Panc1 (cell line): Measurements from ENCODE around the gene MAGI3. TPM values are rescaled to one million over a fixed set of nuclear protein-coding genes. Genes with fewer than 3 reads are reported as not detected.

Experiments
- ATAC-seq: fragments of 200-7000 bp; cut with Tn5 transposase; 2 replicates; pipeline ENCODE4 v1.9.1; 2020; ENCODE audit warnings: mild to moderate bottlenecking, moderate library complexity
- BruUV-seq: library from RNA; stranded (reverse); fragments of 400-500 nt; replicated peaks from 2 replicates; lab custom pipeline; 2021; lab: Mats Ljungman, UMichigan
- CTCF ChIA-PET: fragments of 300-600 bp; sonication (Branson Sonifier 250); formaldehyde crosslinking; loops from one replicate; lab custom pipeline; 2022; ENCODE audit warnings: antibody characterized with exemption; lab: Charles Lee
- POLR2A ChIA-PET: fragments of 300-600 bp; sonication (Branson Sonifier 250); formaldehyde crosslinking; loops from one replicate; lab custom pipeline; 2022; ENCODE audit warnings: antibody characterized with exemption; lab: Charles Lee
- DNase-seq: peaks from one replicate; pipeline ENCODE4 v3.0.0-alpha.2; 2010; ENCODE audit warnings: low read depth, low spot score
- H3K27ac ChIP-seq: 2 replicates; pipeline ENCODE4 v1.5.1; 2011; ENCODE audit warnings: mild to moderate bottlenecking, low read length, inconsistent platforms
- H3K27me3 ChIP-seq: fragments of 200-500 bp; sonication (Bioruptor generic); 2 replicates; pipeline ENCODE4 v1.6.0; 2014; ENCODE audit warnings: low read length, inconsistent platforms; ENCODE audit not compliant: control insufficient read depth, insufficient read depth
- H3K36me3 ChIP-seq: fragments of 200-500 bp; sonication (Bioruptor generic); 2 replicates; pipeline ENCODE4 v1.5.1; 2014; ENCODE audit warnings: inconsistent platforms, mild to moderate bottlenecking, low read length, moderate library complexity; ENCODE audit not compliant: control insufficient read depth, insufficient read depth
- H3K4me1 ChIP-seq: 2 replicates; pipeline ENCODE4 v1.5.1; 2011; ENCODE audit warnings: inconsistent platforms, mild to moderate bottlenecking, low read length, moderate library complexity; ENCODE audit not compliant: control insufficient read depth, insufficient read depth
- H3K4me3 ChIP-seq, 2 experiments: 2 replicates each; pipeline ENCODE4 v1.5.1; 2011 to 2012; ENCODE audit warnings: low read depth in 2 of 2, low read length in 2 of 2, mild to moderate bottlenecking in 2 of 2, inconsistent platforms in 1 of 2, moderate library complexity in 1 of 2
- H3K9me3 ChIP-seq: fragments of 200-500 bp; sonication (Bioruptor generic); 2 replicates; pipeline ENCODE4 v1.5.1; 2014; ENCODE audit warnings: low read depth, mild to moderate bottlenecking, inconsistent platforms, low read length, moderate library complexity; ENCODE audit not compliant: control insufficient read depth, insufficient read depth
- POLR2AphosphoS5 ChIP-seq: IDR thresholded peaks from 2 replicates; pipeline ENCODE4 v1.6.1; 2012; ENCODE audit warnings: mild to moderate bottlenecking, low read depth, low read length, moderate library complexity
- SIN3A ChIP-seq: IDR thresholded peaks from 2 replicates; pipeline ENCODE4 v1.6.1; 2012; ENCODE audit warnings: low read depth, mild to moderate bottlenecking, low read length, moderate library complexity, borderline replicate concordance; ENCODE audit not compliant: insufficient read depth
- TCF7L2 ChIP-seq: IDR thresholded peaks from 2 replicates; pipeline ENCODE4 v1.6.1; 2011; ENCODE audit warnings: mild to moderate bottlenecking, low read depth, low read length, inconsistent platforms
- in situ Hi-C: cut with HindIII; loops from 2 replicates; pipeline ENCODE4 v1.10.0; 2016; ENCODE audit warnings: low sequenced_read_pairs, low pct_unique_long_range_greater_than_20kb
- intact Hi-C: fragments of 100-400 bp; cut with micrococcal nuclease; formaldehyde crosslinking; loops from one replicate; pipeline ENCODE4 v1.10.0; 2022; ENCODE audit not compliant: unreplicated experiment
- total RNA-seq: library from RNA; stranded (reverse); gene quantifications from one replicate; pipeline ENCODE4 v1.2.1, GENCODE V29; 2021; ENCODE audit not compliant: unreplicated experiment
- TF ChIP-seq, protein P1 (sequence below), 2 experiments: IDR thresholded peaks; 2 replicates each; pipeline ENCODE4 v1.6.1; 2011 to 2012; ENCODE audit warnings: low read depth in 2 of 2, control low read depth in 1 of 2, low read length in 1 of 2, mild to moderate bottlenecking in 1 of 2, moderate library complexity in 1 of 2; ENCODE audit not compliant: insufficient read depth in 1 of 2
- TF ChIP-seq, protein P2 (sequence below): fragments of 450-650 bp; IDR thresholded peaks from 2 replicates; pipeline ENCODE4 v1.5.1; 2017; ENCODE audit warnings: mild to moderate bottlenecking

The MAGI3 gene
- total RNA-seq, 1 experiment from 2014 or later, result 10.9 TPM

DNA sequence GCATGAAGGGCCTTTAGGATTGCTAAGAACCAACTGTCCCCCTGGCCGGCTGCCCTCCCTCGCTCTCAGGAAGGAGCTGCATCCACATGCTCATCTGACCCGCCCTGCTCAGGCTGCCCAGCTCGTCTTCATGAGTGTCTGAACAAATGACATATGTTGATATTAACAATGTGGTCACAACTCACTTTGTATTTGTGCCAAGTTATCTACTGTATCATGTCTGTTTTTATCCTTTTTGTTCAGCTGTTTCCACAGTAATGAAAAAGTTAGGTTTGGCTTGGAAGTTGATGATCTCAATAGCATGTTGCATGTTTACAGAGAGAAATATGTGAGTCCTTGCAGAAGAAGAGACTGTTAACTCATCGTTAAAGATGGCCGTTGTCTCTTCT lies 293.8 kb downstream of the MAGI3 start:
- intact Hi-C loops (no loop called here), in situ Hi-C loops (no loop called here)
- CTCF ChIA-PET, result no interaction called here
- H3K27me3 ChIP-seq, result no peaks in the 10 kb centered on the region
- H3K36me3 ChIP-seq, result no peaks in the 10 kb centered on the region; the same call in 1 of the 2 replicates
- no TSS peak for BruUV-seq
- H3K9me3 ChIP-seq, result no peaks in the 10 kb centered on the region
- POLR2A ChIA-PET, result no interaction called here
- TF ChIP-seq, protein P1, sequence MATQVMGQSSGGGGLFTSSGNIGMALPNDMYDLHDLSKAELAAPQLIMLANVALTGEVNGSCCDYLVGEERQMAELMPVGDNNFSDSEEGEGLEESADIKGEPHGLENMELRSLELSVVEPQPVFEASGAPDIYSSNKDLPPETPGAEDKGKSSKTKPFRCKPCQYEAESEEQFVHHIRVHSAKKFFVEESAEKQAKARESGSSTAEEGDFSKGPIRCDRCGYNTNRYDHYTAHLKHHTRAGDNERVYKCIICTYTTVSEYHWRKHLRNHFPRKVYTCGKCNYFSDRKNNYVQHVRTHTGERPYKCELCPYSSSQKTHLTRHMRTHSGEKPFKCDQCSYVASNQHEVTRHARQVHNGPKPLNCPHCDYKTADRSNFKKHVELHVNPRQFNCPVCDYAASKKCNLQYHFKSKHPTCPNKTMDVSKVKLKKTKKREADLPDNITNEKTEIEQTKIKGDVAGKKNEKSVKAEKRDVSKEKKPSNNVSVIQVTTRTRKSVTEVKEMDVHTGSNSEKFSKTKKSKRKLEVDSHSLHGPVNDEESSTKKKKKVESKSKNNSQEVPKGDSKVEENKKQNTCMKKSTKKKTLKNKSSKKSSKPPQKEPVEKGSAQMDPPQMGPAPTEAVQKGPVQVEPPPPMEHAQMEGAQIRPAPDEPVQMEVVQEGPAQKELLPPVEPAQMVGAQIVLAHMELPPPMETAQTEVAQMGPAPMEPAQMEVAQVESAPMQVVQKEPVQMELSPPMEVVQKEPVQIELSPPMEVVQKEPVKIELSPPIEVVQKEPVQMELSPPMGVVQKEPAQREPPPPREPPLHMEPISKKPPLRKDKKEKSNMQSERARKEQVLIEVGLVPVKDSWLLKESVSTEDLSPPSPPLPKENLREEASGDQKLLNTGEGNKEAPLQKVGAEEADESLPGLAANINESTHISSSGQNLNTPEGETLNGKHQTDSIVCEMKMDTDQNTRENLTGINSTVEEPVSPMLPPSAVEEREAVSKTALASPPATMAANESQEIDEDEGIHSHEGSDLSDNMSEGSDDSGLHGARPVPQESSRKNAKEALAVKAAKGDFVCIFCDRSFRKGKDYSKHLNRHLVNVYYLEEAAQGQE (IDR thresholded peaks at IDR 0.05; ENCODE audit: insufficient read depth in 1 of 2, low read depth in 2 of 2, low read length in 1 of 2), result no peak
- TF ChIP-seq TCF7L2 (no peak), POLR2AphosphoS5 (no peak), SIN3A (no peak)
- TF ChIP-seq, protein P2, sequence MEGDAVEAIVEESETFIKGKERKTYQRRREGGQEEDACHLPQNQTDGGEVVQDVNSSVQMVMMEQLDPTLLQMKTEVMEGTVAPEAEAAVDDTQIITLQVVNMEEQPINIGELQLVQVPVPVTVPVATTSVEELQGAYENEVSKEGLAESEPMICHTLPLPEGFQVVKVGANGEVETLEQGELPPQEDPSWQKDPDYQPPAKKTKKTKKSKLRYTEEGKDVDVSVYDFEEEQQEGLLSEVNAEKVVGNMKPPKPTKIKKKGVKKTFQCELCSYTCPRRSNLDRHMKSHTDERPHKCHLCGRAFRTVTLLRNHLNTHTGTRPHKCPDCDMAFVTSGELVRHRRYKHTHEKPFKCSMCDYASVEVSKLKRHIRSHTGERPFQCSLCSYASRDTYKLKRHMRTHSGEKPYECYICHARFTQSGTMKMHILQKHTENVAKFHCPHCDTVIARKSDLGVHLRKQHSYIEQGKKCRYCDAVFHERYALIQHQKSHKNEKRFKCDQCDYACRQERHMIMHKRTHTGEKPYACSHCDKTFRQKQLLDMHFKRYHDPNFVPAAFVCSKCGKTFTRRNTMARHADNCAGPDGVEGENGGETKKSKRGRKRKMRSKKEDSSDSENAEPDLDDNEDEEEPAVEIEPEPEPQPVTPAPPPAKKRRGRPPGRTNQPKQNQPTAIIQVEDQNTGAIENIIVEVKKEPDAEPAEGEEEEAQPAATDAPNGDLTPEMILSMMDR, result no peak
- no peak overlapping the region for H3K27ac ChIP-seq
- no peak for ATAC-seq
- no peak for DNase-seq
- no peaks in the 10 kb centered on the region for H3K4me1 ChIP-seq
- no peak overlapping the region for H3K4me3 ChIP-seq

DNA sequence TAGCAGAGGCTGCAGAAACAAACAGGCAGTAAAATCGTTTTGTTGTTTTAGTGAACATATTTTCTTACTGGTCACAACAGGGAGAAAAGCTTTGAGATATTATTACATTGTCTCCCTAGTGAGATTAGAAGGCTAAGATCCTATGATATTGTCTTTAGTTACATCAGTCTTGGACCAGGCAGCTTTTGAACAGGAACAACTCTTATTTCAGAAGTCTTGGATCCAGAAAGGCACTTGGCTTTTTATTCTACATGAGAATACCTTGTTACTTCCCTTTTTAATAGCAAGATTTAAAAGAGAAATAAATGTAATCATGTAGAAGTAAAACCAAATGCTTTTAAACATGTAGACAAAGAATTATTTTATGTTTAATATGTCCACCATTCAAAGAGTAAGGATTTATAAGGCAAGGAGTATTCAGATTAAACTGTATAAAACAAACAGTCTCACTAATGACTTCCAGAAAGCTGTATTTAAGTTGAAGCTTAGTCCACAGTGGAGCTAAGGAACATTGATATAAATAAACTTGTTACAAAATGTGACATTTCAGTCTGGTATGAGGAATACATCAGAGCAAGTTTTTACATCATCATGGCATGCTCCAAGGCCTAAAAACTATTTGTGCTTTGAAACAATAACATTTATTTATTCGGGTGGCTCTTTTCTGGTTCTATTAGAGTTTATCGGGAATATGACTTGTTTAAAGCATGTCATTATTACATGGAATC lies 296.7 kb downstream of the MAGI3 start:
- Histone ChIP-seq H3K4me1 (no peaks in the 10 kb centered on the region), H3K36me3 (no peaks in the 10 kb centered on the region; the same call in 1 of the 2 replicates), H3K27me3 (no peaks in the 10 kb centered on the region), H3K9me3 (no peaks in the 10 kb centered on the region), H3K4me3 (no peak overlapping the region), H3K27ac (no peak overlapping the region)
- DNase-seq (no peak), ATAC-seq (no peak)
- ChIA-PET CTCF (no interaction called here), POLR2A (no interaction called here)
- in situ Hi-C loops, result no loop called here
- no TSS peak for BruUV-seq
- intact Hi-C loops, result no loop called here
- TF ChIP-seq TCF7L2 (no peak), SIN3A (no peak), POLR2AphosphoS5 (no peak)
- TF ChIP-seq, protein P2, result no peak
- TF ChIP-seq, protein P1 (IDR thresholded peaks at IDR 0.05; ENCODE audit: insufficient read depth in 1 of 2, low read depth in 2 of 2, low read length in 1 of 2), result no peak
